ENCODE results near the gene MRPS25. TPM values are rescaled to one million over a fixed set of nuclear protein-coding genes. Genes with fewer than 3 reads are reported as not detected.
A peak's percentile ranks its signal among the peaks of the same experiment; 100 is the strongest.
"Not testable (repeated sequence)": the region's sequence is repeated elsewhere in the genome, so short reads cannot be mapped to it uniquely, and the experiment has no call there.

Gene MRPS25
- total RNA-seq, 1 experiment from 2014 or later = 69.0 TPM

GRCh38 chr3:15044326-15044725 is 20.8 kb downstream of the MRPS25 start:
- no peak for DNase-seq (ENCODE audit: low read depth)

DNA sequence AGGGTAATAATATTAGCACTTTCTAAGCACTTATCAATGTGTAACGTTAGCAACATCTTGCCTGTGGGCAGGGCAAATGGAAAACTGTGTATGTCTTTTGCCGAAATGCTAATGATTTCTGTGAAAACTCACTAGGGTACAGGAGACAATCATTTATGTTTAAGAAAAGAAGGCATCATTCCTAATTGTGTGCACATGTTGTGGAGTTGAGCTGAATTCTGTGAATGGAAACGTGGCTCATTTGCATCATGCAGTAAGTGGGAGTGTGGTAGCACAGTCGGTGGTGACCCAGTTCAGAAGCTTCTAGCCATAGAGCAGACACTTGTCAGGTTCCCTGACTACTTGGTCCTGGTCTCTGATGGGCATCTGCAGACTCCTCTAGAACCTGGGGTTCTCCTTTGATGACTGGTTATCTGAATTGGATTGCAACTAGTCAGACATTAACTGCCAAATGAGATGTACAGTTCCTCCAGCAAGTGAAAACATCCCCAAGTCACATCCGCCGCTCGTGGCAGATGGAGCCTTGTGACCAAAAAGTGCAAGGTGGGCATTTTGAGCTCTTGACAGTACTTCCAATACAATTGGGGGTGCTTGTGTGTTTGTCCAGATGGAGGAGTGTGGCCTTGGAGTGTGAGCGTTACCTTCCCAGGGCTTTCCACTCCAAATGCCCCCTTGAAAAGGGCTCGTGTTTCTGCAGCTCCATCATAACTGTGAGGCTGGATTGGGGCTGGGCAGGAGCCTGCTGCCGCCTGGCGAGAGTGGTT is 21.5 kb downstream of the MRPS25 start:
- no peak for DNase-seq (ENCODE audit: low read depth)

- no peak for DNase-seq (ENCODE audit: low read depth)
Measured at GRCh38 chr3:15042936-15043335, 22.2 kb downstream of the MRPS25 start.

DNA sequence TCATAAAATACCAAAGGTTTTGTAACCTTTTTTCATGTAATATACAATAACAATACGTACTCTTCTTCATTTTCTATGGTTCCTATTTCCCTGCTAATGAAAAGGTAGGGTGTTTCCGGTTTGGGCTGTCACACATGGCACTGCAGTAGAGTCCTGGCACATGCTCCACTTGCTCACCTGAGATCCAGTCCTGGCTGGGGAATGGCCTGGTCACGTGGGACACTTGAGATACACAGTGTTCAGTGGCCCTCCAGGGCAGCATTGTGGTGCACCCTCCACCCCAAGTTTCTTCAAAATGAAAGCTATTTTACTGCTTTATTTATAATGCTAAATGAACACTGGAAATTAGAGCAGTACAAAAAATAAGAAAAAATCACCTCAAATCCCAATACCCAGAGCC is 23.2 kb downstream of the MRPS25 start:
- DNase-seq (ENCODE audit: low read depth) = no peak

- DNase-seq (ENCODE audit: low read depth) = no peak
Measured at GRCh38 chr3:15040844-15041243, 24.3 kb downstream of the MRPS25 start.

DNA sequence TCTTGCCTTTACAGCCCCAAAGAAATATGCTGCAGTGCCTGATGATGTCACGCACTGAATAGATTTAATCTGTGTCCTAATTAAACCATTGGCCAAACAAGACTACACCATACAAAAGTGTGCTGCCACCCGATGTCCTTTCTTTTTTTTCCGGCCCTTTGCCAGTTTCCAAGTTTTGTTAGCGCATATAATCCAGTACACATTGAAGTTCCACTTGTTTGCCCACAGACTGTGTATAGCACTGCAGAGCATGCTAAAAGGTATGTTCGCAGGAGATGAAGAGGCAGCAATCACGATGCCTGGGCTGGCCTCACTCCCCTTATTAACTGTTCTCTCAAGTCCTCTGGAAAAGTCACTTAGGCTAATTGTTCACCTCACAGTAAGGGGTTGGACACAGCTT is 26.8 kb downstream of the MRPS25 start:
- no peak for DNase-seq (ENCODE audit: low read depth)

DNA sequence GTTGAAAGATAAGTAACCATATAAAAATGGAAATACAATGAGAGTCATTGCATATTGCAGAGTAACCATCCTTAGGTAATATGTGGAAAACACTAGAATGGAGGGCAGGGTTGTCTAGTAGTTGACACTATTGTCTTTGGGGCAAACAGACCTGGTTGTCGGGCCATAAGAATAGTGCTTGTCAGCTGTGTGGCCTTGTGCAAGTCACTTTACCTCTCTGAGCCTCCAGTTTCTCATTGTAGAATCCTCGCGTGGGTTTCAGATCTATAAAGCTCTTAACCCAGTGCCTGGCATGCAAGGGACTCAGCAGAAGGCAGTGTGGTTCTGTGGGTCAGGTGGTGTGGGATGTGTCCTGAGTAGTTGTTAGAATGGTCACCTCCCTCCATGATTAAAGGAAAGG is 32.0 kb downstream of the MRPS25 start:
- no peak for DNase-seq (ENCODE audit: low read depth)

GRCh38 chr3:15032650-15033049 is 32.5 kb downstream of the MRPS25 start:
- DNase-seq (ENCODE audit: low read depth) = no peak

DNA sequence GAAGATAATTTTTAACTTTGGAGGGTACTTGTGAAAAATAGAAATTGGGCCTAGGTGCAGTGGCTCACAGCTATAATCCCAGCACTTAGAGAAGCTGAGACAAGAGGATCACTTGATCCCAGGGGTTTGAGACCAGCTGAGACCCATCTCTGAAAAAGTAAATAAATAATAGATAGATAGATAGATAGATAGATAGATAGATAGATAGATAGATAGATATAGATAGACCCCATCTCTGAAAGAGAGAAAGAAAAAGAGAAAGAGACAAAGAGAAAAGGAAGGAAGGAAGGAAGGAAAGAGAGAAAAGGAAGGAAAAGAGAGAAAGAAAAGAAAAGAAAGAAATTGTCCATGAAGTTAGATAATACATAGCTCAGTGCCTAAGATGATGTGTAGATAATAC is 35.5 kb downstream of the MRPS25 start:
- DNase-seq (ENCODE audit: low read depth) = no peak

- DNase-seq (ENCODE audit: low read depth) = no peak
Measured at GRCh38 chr3:15023719-15024118, 41.4 kb downstream of the MRPS25 start.

DNA sequence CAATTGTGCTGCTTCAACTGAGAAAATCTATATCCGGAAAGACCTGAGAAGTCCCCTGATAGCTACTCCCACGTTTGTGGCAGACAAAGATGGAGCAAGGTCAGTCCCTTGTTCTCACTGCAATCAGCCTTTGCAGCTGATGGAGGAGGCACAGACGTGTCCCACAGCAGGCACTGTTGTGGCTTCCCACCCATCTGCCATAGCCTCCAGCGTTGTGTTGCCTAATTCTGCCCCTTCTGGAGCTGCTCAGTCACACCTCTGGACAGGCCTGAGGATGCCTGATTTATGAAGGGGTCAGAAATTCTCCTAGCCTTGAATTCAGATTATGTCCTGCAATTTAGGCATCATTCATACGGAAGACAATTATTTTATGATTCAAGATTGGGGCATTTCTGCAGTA is 41.9 kb downstream of the MRPS25 start:
- no peak for DNase-seq (ENCODE audit: low read depth)

DNA sequence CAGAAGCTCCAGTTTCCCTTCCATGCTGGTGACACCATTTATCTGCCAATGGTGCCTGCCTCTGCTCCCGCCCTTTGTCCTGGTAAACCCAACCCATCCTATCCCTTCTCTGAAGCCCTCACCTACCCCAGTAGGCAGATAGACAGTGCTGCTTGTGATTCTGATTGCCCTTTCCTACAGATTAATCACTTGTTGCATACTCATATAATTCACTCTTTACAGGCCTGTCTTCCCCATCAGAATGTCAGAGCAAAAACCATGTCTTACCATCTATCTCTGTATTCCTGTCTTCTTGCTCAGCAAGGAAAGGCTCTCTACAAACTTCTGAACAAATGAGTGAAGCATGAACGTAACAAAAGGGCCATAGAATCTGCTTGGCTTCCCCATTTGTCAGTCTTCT is 47.9 kb downstream of the MRPS25 start:
- no peak for DNase-seq (ENCODE audit: low read depth)

DNA sequence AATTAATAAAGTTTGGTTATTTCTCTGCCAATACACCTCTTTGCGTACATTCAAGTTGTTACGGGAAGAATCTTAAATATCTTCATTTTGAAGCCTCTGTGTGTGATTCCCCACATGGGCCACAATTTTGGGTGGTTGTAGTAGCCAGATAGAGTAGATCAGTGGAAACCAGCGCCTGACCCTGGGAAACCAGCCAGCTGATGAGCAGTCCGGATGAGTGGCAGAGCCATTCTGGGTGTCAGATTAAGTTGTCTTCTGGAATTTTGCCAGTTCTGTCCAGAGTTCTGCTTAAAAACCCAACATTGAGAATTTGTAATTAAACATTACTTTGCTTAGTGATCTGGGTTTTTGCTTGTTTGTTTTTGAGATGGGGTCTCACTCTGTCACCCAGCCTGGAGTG is 49.7 kb downstream of the MRPS25 start:
- no peak for DNase-seq (ENCODE audit: low read depth)

DNA sequence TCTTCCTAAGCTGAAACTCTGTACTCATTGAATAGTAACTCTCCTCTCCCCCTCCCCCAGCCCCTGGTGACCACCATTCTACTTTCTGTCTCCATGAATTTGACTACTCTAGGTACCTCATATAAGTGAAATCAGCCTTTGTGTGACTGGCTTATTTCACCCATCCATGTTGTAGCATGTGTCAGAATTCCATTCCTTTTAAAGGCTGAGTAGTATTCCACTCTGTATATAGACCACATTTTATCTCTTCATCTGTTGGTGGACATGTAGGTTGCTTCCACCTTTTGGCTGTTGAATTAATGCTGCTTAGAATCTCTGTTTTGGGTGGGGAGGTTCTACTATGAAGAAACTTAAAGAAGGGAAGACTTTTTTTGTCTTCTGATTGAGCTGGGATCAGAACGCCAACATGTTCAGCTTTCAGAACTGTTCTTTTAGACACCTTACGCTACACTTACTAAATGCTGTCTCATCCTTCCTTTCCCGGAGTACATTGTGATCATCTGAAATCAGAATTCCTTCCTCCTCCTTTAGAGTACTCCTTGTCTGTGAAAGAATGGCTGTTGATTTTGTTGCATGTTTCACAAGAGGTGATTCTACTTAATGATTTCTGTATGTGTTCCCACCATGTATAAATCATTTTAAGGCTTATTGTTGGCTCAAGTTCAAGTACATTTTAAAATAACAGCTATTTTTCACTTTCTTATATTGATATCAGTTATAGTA is 50.3 kb downstream of the MRPS25 start:
- no peak for DNase-seq (ENCODE audit: low read depth)

GRCh38 chr3:15011174-15011573 is 53.9 kb downstream of the MRPS25 start:
- peak; percentile 7 for DNase-seq (ENCODE audit: low read depth)

- no peak for DNase-seq (ENCODE audit: low read depth)
Measured at GRCh38 chr3:15010664-15011063, 54.5 kb downstream of the MRPS25 start.

DNA sequence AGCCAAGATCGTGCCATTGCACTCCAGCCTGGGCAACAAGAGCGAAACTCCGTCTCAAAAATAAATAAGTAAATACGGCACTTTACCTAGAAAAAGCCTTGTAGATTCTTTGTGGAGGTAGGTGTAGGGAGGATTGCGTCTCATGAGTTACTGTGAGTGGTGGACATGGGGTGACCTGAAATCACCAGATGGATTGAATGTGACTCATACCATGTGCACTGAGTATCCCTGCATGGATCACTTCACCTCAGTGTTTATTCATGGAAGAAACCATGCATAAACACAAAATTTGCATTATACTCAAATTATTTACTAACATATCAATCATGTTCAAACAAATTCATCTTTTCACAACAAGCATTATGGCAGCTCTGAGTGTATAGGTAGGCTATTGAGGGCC is 55.9 kb downstream of the MRPS25 start:
- no peak for DNase-seq (ENCODE audit: low read depth)

GRCh38 chr3:15007681-15008141 is 57.4 kb downstream of the MRPS25 start:
- DNase-seq (ENCODE audit: low read depth) = no peak

- not testable (repeated sequence) for DNase-seq (ENCODE audit: low read depth)
Measured at GRCh38 chr3:14999182-14999581, 65.9 kb downstream of the MRPS25 start.
